T-helper 2 cell treated with Interferon-gamma antibody and Interleukin-4, amounts not matched to agents 5 μg/mL and 100 μg/mL, for 36 hours (primary cell): ENCODE data around the gene STRN.
"Not testable (repeated sequence)": the region's sequence is repeated elsewhere in the genome, so short reads cannot be mapped to it uniquely, and the experiment has no call there.

Experiments
- DNase-seq: peaks from one replicate; pipeline ENCODE4 v3.0.0; 2021; ENCODE audit warnings: low spot score
- H3K27ac Mint-ChIP-seq: one replicate; pipeline ENCODE4 v1.8.0; 2021; ENCODE audit warnings: mild to moderate bottlenecking, mixed read lengths
- H3K27me3 Mint-ChIP-seq: one replicate; pipeline ENCODE4 v1.8.0; 2021; ENCODE audit warnings: low read depth, mixed read lengths
- H3K36me3 Mint-ChIP-seq: one replicate; pipeline ENCODE4 v1.8.0; 2021; ENCODE audit warnings: low read depth, mixed read lengths
- H3K4me1 Mint-ChIP-seq: one replicate; pipeline ENCODE4 v1.8.0; 2021; ENCODE audit warnings: low read depth, mixed read lengths
- H3K4me3 Mint-ChIP-seq: one replicate; pipeline ENCODE4 v1.8.0; 2022; ENCODE audit warnings: mild to moderate bottlenecking, moderate library complexity, mixed read lengths
- H3K9me3 Mint-ChIP-seq: one replicate; pipeline ENCODE4 v1.8.0; 2021; ENCODE audit warnings: mixed read lengths

STRN gene, protein sequence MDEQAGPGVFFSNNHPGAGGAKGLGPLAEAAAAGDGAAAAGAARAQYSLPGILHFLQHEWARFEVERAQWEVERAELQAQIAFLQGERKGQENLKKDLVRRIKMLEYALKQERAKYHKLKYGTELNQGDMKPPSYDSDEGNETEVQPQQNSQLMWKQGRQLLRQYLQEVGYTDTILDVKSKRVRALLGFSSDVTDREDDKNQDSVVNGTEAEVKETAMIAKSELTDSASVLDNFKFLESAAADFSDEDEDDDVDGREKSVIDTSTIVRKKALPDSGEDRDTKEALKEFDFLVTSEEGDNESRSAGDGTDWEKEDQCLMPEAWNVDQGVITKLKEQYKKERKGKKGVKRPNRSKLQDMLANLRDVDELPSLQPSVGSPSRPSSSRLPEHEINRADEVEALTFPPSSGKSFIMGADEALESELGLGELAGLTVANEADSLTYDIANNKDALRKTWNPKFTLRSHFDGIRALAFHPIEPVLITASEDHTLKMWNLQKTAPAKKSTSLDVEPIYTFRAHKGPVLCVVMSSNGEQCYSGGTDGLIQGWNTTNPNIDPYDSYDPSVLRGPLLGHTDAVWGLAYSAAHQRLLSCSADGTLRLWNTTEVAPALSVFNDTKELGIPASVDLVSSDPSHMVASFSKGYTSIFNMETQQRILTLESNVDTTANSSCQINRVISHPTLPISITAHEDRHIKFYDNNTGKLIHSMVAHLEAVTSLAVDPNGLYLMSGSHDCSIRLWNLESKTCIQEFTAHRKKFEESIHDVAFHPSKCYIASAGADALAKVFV

DNA sequence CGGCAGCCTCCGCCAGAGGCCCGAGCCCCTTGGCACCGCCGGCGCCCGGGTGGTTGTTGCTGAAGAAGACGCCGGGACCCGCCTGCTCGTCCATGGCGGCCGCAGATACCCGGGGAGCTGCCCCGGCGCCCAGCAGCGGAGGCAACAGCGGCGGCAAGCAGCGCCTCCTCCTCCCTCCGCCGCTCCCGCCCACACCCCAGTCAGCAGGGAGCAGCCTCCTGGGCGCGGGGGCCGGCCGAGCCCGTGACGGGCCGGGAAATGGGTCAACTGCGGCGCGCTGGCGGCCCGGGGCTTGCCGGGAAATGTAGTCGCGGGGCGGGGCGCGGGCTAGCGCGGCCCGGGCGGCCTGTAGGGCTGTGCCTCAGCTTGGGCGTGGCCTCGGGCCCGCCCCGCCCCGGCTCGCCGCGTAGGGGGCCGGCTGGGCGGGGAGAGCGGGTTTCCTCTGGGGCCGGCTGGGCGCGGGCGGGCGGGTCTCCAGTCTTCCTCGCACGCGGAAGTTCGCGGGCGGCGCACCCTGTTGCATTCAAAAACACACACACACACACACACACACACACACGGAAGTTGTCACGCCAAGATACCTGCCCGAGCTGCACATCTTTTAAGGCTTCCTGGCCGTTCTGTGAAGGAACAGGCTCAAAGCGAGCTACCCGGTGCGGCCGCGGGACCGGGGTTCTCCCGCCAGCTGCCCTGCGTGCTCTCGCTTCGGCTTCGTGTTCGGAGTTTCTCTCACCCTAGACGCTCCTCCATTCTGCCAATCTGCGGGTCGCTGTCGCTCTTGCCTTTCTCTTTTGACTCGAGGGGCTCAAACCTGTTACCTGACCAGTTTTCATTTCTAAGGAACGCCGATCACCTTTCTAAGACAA lies at the start of gene STRN:
Gene STRN, minus strand, starts transcription at position 167 of the 866 bp plus-strand sequence. Its CDS starts 73 bp downstream, at position 94.
- DNase-seq: peak; percentile 99
- peaks cover 45% of the 10 kb centered on the region for H3K4me1 Mint-ChIP-seq
- no peaks in the 10 kb centered on the region for H3K9me3 Mint-ChIP-seq
- H3K36me3 Mint-ChIP-seq: peaks cover 13% of the 10 kb centered on the region
- peak within 1 kb of the TSS; percentile 97 for H3K4me3 Mint-ChIP-seq
- no peaks in the 10 kb centered on the region for H3K27me3 Mint-ChIP-seq
- peak within 1 kb of the TSS; percentile 97 for H3K27ac Mint-ChIP-seq

DNA sequence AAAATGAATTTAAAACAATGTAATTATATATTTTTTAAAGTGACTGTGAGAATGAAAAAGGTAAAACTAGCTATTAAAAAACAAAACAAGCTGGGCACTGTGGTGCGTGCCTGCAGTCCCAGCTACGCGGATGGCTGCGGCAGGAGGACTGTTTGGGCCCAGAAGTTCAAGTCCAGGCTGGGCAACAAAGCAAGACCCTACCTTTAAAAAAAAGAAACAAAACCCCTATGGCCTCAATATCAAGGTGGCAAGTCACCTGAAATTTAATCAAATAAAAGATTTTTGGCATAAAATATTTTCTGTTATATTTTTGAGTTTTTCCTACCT lies 46.9 kb upstream of the STRN start:
- H3K36me3 Mint-ChIP-seq: peaks cover 39% of the 10 kb centered on the region

DNA sequence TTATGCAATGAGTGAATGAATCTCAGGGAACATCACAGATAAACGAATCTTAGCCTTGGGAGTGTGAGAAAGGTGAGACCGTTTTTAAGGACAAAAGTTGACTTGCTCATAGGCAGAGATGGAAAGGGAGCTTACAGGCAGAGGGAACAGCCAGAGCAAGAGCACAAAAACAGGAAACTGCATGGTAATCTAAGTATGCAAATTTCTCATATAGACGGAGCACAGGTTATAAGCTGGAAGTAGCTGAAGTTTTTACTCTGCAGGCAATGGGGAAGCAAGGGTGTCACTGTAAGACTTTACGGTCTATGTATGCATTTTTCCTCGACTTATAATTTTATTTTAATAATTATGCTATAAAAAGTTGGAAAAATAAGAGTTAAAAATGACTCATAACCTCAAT lies 44.8 kb upstream of the STRN start:
- Mint-ChIP-seq H3K4me1 (peaks cover 8% of the 10 kb centered on the region), H3K27me3 (no peaks in the 10 kb centered on the region), H3K4me3 (no peak overlapping the region), H3K27ac (no peak overlapping the region), H3K36me3 (peaks cover 39% of the 10 kb centered on the region), H3K9me3 (no peaks in the 10 kb centered on the region)
- DNase-seq: no peak

More for the DNA sequence above, 46.9 kb upstream of the STRN start:
- no peak for DNase-seq
- Mint-ChIP-seq H3K27me3 (no peaks in the 10 kb centered on the region), H3K9me3 (no peaks in the 10 kb centered on the region), H3K4me1 (peaks cover 8% of the 10 kb centered on the region), H3K27ac (no peak overlapping the region), H3K4me3 (no peak overlapping the region)

DNA sequence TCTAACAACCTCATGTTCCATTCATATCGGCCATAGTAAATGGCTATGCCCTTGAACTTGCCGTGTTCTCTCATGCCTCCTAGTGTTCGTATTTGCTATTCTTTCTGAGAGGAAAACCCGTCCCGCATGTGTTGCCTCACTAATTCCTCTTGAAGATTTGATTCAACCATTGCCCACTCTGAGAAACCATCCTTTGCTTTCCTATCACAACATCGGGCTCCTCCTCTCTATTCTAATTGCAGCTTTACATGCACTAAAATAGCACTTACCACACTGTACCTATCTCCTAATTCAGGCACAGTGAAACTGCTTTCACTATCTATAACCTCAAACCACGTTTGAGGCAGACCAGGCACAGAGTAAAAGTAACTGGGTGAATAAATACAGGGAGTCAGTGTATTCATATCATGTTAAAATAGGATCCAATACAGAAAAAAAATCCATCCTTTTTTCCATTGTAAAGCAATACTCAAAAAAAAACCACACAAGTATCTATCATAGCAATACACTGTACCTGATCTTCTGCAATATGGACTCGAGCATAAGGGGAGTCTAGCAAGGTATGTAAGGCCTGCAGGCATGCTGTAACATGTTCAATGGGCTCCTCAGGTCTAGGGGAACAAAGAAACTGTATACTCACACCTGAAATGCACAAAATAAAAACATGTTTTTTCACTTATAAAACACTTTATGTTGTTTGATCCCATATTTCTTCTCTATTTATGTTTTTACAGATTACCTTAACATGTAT lies 39.0 kb upstream of the STRN start:
- Mint-ChIP-seq H3K4me3 (peak overlapping the region; percentile 21), H3K9me3 (no peaks in the 10 kb centered on the region), H3K27me3 (no peaks in the 10 kb centered on the region), H3K27ac (peak overlapping the region; percentile 11), H3K36me3 (peaks cover 50% of the 10 kb centered on the region), H3K4me1 (peaks cover 10% of the 10 kb centered on the region)
- DNase-seq: peak; percentile 34

DNA sequence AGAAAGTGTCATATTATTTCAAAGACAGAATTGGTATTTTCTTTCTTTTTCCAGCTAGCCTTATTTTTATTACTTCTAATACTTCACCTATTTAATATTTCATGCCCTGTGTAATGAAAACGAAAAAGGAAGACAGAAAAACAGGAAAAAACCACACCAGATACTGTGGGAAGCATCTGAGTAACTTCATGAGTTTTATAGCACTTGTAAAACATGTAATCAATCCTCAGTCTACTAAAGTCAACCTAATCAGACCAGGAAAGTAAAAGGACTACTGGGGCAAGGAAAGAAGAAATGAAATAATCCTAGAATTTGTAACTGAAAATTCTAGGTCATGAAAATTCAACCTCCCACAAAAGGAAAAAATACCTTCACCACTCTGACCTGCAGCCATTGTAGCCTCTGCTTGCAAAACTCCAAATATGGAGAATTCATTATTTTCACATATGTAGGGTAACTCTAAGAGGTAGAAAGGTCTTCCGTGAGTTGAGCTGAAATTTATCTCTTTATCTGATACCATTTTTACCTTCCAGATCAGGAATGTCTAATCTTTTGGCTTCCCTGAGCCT lies 34.7 kb upstream of the STRN start:
- DNase-seq: no peak
- peaks cover 47% of the 10 kb centered on the region for H3K36me3 Mint-ChIP-seq
- H3K4me1 Mint-ChIP-seq: peaks cover 10% of the 10 kb centered on the region
- no peaks in the 10 kb centered on the region for H3K27me3 Mint-ChIP-seq
- no peak overlapping the region for H3K4me3 Mint-ChIP-seq
- H3K27ac Mint-ChIP-seq: no peak overlapping the region
- no peaks in the 10 kb centered on the region for H3K9me3 Mint-ChIP-seq

DNA sequence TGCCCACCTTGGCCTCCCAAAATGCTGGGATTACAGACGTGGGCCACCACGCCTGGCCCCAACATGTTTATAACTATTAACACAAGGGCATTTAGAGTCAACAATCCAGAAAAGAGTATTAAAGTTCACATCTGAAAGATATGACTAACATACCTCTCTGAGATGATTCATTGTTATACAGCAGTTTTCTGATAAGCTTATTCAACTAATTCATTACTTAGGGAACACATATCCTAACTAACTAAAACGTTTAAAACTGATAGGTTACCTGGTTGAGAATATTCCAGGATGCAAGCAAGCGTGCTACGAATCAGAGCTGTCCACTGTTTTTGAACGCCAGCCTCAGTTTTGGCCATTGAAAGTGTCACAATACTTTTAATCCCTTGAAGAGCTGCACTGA lies 34.0 kb upstream of the STRN start:
- H3K4me1 Mint-ChIP-seq: peaks cover 8% of the 10 kb centered on the region
- no peak overlapping the region for H3K4me3 Mint-ChIP-seq
- no peaks in the 10 kb centered on the region for H3K9me3 Mint-ChIP-seq
- no peak for DNase-seq
- no peak overlapping the region for H3K27ac Mint-ChIP-seq
- peaks cover 48% of the 10 kb centered on the region for H3K36me3 Mint-ChIP-seq
- no peaks in the 10 kb centered on the region for H3K27me3 Mint-ChIP-seq

DNA sequence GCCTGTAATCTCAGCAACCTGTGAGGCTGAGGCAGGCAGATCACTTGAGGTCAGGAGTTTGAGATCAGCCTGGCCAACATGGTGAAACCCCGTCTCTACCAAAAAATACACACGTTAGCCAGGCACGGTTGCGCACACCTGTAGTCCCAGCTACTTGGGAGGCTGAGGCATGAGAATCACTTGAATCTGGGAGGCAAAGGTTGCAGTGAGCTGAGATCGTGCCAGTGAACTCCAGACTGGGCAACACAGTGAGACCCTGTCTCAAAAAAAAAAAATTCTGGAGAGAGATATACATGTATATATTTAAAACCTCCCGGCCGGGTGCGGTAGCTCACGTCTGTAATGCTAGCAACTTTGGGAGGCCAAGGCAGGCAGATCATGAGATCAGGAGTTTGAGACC lies 33.1 kb upstream of the STRN start:
- not testable (repeated sequence) for H3K4me3 Mint-ChIP-seq, H3K4me1 Mint-ChIP-seq, H3K27ac Mint-ChIP-seq, H3K27me3 Mint-ChIP-seq, H3K9me3 Mint-ChIP-seq, DNase-seq
- peaks cover 39% of the 10 kb centered on the region for H3K36me3 Mint-ChIP-seq

DNA sequence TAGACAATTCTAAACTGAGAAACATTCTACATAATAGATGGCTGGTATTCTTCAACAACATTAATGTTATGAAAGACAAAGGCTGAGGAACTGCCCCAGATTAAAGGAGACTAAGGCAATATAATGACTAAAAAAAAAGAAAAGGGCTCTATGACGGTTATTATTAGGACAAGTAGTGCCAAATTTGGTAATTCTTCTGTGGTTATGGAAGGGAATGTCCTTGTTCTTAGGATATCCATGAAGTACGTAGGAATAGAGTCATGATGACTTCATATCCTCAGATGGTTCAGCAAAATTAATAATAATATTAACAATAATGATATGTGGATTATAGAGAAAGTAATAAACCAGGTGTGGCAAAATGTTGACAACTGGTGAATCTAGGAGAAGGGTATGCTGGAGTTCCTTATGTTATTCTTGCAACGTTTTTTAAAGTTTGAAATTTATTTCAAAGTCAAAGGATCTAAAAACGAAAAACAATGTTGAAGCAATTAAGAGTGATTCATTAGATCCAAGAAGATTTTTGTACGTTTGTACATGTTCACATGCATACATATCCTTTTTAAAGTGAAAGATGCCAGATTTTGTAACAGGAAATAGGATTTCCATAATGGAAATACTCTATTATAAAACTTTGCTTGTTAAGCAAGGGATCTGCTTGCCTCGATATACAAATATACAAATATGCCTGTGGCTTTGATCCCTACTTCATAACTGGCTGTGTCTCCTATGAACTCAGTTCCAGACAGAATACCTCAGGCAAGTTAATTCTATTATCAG lies 27.7 kb upstream of the STRN start:
- no peaks in the 10 kb centered on the region for H3K4me1 Mint-ChIP-seq
- no peak overlapping the region for H3K4me3 Mint-ChIP-seq
- no peak for DNase-seq
- no peaks in the 10 kb centered on the region for H3K9me3 Mint-ChIP-seq
- peaks cover 19% of the 10 kb centered on the region for H3K36me3 Mint-ChIP-seq
- H3K27me3 Mint-ChIP-seq: no peaks in the 10 kb centered on the region
- no peak overlapping the region for H3K27ac Mint-ChIP-seq

DNA sequence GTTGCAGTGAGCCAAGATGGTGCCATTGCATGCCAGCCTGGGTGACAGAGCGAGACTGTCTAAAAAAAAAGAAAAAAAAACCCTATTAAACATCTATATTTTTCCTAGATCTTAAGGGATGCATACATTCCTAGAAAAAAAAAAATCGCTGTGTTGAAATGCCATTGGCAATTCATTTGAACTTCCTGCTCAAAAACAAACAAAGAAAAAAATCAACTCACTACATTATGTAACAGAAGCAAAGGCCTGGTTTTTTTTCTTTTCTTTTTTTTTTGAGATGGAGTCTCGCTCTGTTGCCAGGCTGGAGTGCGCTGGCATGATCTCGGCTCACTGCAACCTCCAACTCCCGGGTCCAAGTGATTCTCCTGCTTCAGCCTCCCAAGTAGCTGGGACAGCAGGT lies 21.7 kb upstream of the STRN start:
- no peak for DNase-seq
- H3K27ac Mint-ChIP-seq: no peak overlapping the region
- H3K4me3 Mint-ChIP-seq: no peak overlapping the region
- H3K27me3 Mint-ChIP-seq: no peaks in the 10 kb centered on the region
- no peaks in the 10 kb centered on the region for H3K4me1 Mint-ChIP-seq
- no peaks in the 10 kb centered on the region for H3K9me3 Mint-ChIP-seq
- peaks cover 17% of the 10 kb centered on the region for H3K36me3 Mint-ChIP-seq

DNA sequence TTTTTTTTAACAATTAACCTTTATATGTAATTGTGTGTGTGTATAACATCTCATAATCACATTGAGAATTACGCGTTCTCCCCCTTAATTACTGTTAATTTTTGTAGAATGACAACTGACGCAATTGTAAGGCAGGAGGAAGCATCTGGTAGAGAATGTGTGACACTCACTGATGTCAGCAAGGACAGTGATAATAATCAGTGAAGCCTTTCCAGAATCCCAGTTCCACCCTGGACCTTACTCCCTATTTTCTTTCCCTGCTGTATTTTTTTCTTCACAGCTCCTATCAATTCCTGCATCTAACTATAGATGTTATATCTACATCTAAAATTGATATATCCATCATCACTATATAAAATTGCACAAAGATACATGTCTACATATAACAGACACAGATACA lies 16.1 kb upstream of the STRN start:
- Mint-ChIP-seq H3K36me3 (peaks cover 24% of the 10 kb centered on the region), H3K9me3 (peaks cover 7% of the 10 kb centered on the region), H3K4me3 (no peak overlapping the region), H3K27me3 (no peaks in the 10 kb centered on the region), H3K4me1 (no peaks in the 10 kb centered on the region), H3K27ac (no peak overlapping the region)
- DNase-seq: no peak

DNA sequence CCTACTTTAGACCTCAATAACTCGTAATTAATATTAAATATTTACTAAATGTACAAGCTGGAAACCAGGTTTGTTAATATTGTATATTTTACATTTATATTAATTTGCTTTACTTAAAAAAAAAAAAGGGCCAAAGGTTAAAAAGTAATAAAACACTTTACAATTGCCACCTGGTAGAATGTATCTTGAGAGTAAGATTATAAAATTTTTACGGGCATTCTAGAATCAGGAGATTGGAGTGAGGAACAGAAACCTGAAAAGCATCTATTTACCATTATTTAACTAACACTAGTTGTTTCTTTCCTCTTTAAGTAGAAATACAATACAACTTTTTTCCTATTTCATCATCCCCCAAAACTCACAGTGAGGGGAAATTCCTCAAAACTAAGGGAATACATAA lies 15.6 kb upstream of the STRN start:
- Mint-ChIP-seq H3K4me3 (no peak overlapping the region), H3K27me3 (no peaks in the 10 kb centered on the region), H3K4me1 (no peaks in the 10 kb centered on the region), H3K36me3 (peaks cover 24% of the 10 kb centered on the region), H3K27ac (no peak overlapping the region), H3K9me3 (peaks cover 7% of the 10 kb centered on the region)
- no peak for DNase-seq

DNA sequence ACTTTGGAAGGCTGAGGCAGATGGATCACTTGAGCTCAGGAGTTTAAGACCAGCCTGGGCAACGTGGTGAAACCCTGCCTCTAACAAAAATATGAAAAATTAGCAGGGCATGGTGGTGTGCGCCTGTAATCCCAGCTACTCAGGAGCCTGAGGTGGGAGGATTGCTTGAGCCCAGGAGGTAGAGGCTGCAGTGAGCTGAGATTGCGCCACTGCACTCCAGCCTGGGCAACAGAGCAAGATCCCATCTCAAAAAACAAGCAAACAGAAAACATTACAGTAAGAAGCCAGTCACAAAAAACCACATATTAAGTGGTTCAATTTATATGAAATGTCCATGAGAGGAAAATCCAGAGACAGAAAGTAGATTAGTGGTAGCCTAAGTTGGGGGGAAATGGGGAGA lies 12.7 kb upstream of the STRN start:
- H3K4me3 Mint-ChIP-seq, H3K9me3 Mint-ChIP-seq, DNase-seq, H3K4me1 Mint-ChIP-seq, H3K27me3 Mint-ChIP-seq, H3K27ac Mint-ChIP-seq: not testable (repeated sequence)
- peaks cover 18% of the 10 kb centered on the region for H3K36me3 Mint-ChIP-seq
